Measurements from ENCODE around the gene ETFA.
A peak's percentile ranks its signal among the peaks of the same experiment; 100 is the strongest.

Gene ETFA

GRCh38 chr15:76311100-76311953 is at the start of gene ETFA:
ETFA (minus strand) TSS chr15:76311469; CDS start chr15:76311388, 81 bp downstream.
- peak; percentile 99 for DNase-seq (ENCODE audit: low spot score)

GRCh38 chr15:76360416-76360815 is 49.1 kb upstream of the ETFA start:
- no peak for DNase-seq (ENCODE audit: low spot score)

DNA sequence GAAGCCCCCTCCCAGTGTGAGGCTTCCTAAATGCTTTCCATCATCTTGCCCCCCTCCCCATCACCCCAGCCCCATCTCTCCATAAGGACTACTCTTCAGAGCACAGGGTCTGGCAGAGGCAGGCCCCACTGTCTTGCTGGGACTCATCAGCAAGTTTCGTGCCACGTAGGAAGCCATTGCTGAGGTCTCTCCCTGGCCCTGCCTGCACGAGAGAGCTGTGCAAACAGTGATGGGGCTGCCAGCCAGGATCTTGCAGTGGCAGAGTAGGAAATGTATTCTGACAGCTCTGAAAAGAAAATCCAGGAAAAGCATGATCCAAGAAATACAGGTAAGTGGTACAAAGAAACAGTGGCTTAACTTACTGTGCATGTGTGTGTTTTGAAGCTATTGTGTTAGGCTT is 47.9 kb upstream of the ETFA start:
- no peak for DNase-seq (ENCODE audit: low spot score)

DNA sequence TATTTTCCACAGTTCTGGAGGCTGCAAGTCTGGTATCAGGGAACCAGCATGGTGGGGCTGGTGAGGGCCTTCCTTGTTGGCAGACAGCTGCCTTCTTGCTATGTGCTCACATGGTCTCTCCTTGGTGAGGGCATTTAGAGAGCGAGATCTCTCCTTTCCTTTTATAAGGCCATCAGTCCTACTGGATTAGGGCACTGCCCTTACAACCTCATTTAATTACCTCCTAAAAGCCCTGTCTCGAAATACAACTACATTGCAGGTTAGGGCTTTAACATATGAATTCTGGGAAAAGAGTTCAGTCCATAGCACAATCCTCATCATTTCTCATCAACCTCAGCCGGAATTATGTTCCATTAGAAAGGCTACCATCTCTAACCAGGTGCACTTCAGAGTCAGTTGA is 47.2 kb upstream of the ETFA start:
- no peak for DNase-seq (ENCODE audit: low spot score)

GRCh38 chr15:76354823-76355440 is 43.7 kb upstream of the ETFA start:
- no peak for DNase-seq (ENCODE audit: low spot score)

DNA sequence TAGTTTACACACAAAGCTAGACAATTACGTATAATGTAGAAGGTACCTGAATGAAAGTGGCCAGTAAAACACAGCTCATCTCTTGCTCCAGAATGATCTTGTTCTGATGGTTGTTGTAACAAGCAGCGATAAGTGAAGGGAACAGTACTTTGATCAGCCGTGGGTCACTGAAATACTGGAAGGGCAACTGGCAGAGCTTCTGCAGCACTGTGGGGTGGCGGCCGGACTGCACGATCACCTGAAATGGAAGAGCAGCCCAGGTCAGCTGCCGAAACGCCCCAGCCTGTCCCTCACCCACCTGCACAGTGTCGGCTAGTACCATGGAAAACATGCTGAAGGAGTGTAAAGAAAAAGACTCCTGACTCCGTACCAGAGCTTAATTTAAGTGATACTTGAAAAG is 42.6 kb upstream of the ETFA start:
- no peak for DNase-seq (ENCODE audit: low spot score)

DNA sequence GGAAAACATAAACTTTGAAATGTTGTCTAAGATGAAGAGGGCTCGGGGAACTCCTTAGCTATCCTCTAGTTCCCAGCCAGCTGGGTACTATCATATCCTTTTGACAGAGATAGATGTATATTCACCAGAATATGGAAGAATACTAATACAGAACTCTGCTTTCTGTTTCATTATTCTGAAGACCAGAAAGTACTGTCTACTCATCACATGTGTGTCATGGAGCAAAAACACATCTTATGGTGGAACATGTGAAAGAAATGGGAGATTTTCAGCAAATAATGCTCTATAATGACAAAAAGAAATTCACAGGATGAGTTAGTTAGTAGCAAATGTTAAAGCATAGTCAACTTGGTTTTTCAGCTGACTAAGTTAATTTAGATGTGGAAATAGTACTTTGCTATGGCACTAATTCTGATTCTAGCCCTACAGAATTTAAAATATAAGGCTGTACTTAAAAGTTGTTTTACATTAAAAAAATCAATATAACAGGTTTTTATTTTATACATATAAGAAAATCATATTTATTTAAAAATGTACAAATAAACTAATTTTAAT is 41.8 kb upstream of the ETFA start:
- no peak for DNase-seq (ENCODE audit: low spot score)

DNA sequence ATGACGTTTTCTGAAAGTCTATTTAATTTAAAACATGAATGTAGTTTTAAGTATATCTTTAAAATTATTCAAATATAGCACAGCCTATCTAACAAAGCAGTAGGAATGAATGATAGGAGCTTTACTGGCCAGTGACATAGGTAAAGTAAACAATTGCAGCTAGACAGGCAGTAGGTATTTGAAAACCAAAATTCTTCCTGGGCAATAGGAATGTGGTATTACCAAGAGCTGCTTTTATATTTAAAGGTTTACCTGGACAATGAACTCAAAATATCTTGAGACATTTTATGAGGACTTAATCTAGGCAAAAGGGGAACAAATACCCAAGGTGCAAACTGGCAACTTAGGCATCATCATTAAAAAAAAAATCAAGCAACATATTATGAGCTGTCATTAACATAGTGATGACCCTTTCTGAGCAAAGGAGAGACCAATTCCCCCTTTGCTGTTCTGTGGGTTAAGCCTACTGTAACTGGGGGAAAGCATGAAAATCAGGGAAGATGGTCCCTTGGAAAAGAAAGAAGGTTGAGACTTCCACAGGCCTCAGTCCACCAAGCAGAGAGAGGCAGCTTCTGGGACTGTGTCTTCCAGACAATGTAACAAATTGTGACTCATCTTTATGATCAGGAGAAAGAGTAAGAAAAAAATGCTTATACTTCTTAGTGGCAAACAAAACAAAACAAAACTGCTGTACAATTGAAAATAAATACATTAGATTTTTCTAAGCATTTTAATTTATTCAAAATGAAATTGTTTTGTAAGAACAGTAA is 38.2 kb upstream of the ETFA start:
- no peak for DNase-seq (ENCODE audit: low spot score)

- no peak for DNase-seq (ENCODE audit: low spot score)
Observed at GRCh38 chr15:76347482-76348055, 36.3 kb upstream of the ETFA start.

DNA sequence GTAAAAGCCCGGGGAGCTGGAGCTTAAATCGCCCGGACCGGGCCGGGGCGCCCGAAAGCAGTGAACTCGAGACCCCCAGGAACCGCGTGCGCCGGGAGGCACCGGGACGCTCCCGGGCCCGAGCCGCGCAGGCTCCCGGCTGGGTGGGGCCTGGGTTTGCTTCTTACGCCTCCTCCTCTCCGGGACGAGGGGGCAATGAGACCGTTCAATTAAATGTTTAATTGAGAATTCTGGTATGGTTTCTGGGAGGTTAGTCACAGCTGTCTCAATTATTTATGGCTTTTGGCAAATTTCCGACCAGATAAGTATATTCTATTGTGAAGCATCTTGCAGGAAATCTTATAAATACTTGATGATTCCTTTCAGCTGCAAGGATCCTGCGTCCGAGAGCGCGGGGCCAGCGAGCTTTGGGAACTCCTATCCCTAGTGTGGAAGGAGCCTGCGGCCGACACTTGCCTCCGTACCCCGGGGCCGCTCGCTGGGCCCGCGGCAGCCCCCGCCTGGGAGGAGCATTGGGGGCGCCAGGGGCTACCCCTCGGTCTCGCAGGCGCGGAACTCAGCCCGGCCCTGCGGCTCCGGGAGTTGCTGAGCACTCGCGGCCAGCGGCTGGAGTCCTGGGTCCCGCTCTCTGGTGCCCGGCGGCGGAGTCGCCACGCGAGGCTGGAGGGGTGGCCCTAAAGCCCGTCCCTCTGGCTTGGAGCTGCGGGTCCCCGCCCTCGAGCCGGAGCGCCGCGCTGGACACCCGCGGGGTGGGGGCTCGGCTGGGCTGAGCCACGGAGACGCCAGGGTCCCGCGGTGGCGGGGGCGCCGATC is 35.6 kb upstream of the ETFA start:
- DNase-seq (ENCODE audit: low spot score): no peak

DNA sequence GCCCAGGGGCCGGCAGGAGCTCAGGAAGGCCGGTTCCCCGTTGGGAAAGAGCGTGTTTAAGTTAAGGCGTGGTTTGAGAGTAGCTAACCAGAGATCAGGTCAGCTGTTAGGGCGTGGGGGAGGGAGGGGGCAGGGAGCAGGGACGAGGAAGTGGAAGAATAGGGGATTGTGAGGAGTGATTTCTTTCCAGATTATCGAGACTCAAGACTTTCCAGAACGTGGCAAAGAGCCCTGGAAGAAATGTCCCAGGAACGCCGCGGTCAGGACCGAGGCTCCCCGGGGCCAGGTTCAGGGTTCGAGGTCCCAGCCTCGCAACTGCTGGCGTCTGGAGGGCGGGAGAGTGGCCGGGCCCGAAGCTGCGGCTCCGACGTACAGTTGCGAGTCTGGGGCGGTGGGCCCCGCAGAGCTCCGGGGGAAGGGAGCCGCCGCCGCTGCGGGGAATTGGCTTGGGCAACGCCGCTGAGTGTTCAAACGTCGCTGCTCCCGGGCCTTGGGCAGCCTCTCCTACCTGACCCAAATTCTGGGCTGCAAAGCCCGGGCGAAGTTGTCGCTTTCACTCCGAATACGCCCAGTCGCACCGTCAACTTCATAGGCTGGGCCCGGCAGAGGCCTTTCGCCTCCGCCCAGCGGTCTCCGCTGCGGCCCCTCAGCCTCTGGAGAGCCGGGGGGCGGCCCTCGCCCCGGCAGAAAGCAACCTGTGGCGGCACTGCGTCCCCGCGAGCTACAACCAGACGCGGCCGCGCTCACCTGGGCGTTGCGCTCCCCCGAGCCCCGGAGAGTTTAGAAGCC is 34.8 kb upstream of the ETFA start:
- DNase-seq (ENCODE audit: low spot score): no peak

DNA sequence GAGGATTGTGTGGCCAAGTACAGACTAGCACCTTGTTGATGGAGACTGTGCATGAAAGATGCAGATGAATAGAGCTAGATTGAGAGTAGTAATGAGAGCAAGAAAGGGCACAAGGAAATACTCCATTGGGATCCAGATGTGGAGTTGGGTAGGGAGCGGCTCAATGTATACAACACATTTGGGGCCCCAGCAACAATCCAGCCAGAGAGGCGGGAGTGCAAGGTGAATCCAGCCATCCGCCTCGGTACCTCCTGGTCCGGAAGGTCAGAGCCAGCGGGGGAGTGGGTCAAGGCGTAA is 34.3 kb upstream of the ETFA start:
- DNase-seq (ENCODE audit: low spot score): no peak

- DNase-seq (ENCODE audit: low spot score): no peak
Observed at GRCh38 chr15:76344893-76345582, 33.8 kb upstream of the ETFA start.

DNA sequence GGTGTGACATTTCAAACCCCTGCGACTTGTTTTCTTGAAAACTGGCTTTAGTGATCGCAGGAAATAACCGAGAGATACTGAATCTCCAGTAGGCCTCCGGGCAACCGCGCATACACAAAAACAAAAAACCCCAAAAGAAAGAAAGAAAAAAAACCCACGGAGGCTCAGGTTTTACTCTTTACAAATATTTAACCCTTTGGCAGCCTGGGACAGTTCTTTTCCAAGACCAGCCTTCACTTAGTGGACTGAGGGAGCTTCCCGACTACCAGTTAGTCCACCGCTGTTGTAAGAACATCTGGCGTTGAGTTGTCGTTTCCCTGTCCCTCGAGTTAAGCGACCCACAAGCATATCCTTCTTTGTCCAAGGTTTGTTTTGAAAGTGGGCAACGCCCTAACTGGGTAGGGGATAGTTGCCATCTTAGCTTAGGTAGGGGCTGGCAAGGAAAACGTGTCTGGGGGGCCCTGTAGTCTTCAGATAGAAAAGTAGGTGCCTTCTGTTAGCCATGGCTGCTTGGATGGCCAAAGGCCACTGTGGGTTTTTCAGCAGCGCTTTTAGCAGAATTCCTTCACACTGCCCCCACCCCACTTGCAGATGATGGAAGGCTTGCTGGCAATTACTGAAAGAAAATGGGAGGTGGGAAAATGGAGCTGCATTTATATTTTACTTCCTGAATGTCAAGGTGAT is 32.2 kb upstream of the ETFA start:
- DNase-seq (ENCODE audit: low spot score): no peak

- DNase-seq (ENCODE audit: low spot score): no peak
Observed at GRCh38 chr15:76342382-76343201, 31.3 kb upstream of the ETFA start.

DNA sequence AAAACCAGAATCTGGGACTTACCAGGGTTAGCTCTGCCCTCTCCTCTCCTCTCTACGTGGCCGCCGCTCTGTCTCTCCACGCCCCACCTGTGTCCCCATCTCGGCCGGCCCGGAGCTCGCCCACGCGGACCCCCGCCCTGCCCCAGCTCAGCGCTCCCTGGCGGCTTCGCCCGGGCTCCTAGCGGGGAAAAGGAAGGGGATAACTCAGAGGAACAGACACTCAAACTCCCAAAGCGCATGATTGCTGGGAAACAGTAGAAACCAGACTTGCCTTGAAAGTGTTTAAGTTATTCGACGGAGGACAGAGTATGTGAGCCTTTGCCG is 30.8 kb upstream of the ETFA start:
- DNase-seq (ENCODE audit: low spot score): no peak

GRCh38 chr15:76341366-76342057 is 30.2 kb upstream of the ETFA start:
- DNase-seq (ENCODE audit: low spot score): no peak

GRCh38 chr15:76340803-76341365 is 29.6 kb upstream of the ETFA start:
- DNase-seq (ENCODE audit: low spot score): peak; percentile 46
